HCT116 (cell line): ENCODE measurements around the gene MYL3. TPM values are rescaled to one million over a fixed set of nuclear protein-coding genes. Genes with fewer than 3 reads are reported as not detected.

Experiments
- ATAC-seq: fragments of 200-7000 bp; cut with Tn5 transposase; 2 replicates; pipeline ENCODE4 v1.9.1; 2020; ENCODE audit warnings: mild to moderate bottlenecking, moderate library complexity
- BruUV-seq: library from RNA; stranded (reverse); fragments of 400-500 nt; replicated peaks from 2 replicates; lab custom pipeline; 2021; lab: Mats Ljungman, UMichigan
- CTCF ChIA-PET: fragments of 300-600 bp; sonication (Branson Sonifier 250); formaldehyde crosslinking; loops from one replicate; lab custom pipeline; 2021; ENCODE audit warnings: antibody characterized with exemption; lab: Charles Lee
- POLR2A ChIA-PET: fragments of 300-600, 350-600 bp; sonication (Branson Sonifier 250); formaldehyde crosslinking; loops from one replicate; lab custom pipeline; 2021; ENCODE audit warnings: antibody characterized with exemption; lab: Charles Lee
- RAD21 ChIA-PET, 2 experiments: fragments of 300-600 bp; sonication (Branson Sonifier 250); formaldehyde crosslinking; loops; one replicate each; lab custom pipeline; 2023; ENCODE audit warnings: low total read pairs in 2 of 2; ENCODE audit not compliant: uncharacterized antibody in 2 of 2, unreplicated experiment in 2 of 2, low non-redundant PET in 1 of 2; lab: Charles Lee
- DNase-seq: peaks from one replicate; pipeline ENCODE4 v3.0.0-alpha.2; 2010; ENCODE audit warnings: low read depth, low spot score
- H2AFZ ChIP-seq: fragments of 200-600 bp; shearing (Covaris generic), sonication (generic); 2 replicates; pipeline ENCODE4 v1.6.1; 2017; ENCODE audit warnings: low read depth, mixed run types, mixed read lengths, antibody characterized with exemption, low read length; ENCODE audit not compliant: poor library complexity, severe bottlenecking
- H3K27ac ChIP-seq: 2 replicates; pipeline ENCODE4 v1.5.1; 2012; ENCODE audit warnings: low read depth, low read length
- H3K27me3 ChIP-seq: fragments of 200-600 bp; sonication (generic); 2 replicates; pipeline ENCODE4 v1.6.1; 2016; ENCODE audit warnings: mixed run types, low read length, mixed read lengths; ENCODE audit not compliant: insufficient read depth
- H3K36me3 ChIP-seq, 2 experiments: fragments of 200-500 bp in 1 of 2; fragments of 200-600 bp in 1 of 2; sonication (Bioruptor generic) in 1 of 2; sonication (generic) in 1 of 2; 2 replicates each; pipeline versions ENCODE4 v1.5.1 to v1.6.1; 2014 to 2016; ENCODE audit warnings: low read length in 2 of 2, inconsistent platforms in 1 of 2, mixed read lengths in 1 of 2, mixed run types in 1 of 2; ENCODE audit not compliant: insufficient read depth in 2 of 2, control insufficient read depth in 1 of 2
- H3K4me1 ChIP-seq, 2 experiments: fragments of 200-600 bp in 1 of 2; sonication (generic) in 1 of 2; 2 replicates each; pipeline versions ENCODE4 v1.5.1 to v1.6.1; 2012 to 2017; ENCODE audit warnings: low read length in 2 of 2, inconsistent platforms in 1 of 2, mild to moderate bottlenecking in 1 of 2, mixed read lengths in 1 of 2, mixed run types in 1 of 2, moderate library complexity in 1 of 2; ENCODE audit not compliant: insufficient read depth in 2 of 2, control insufficient read depth in 1 of 2
- H3K4me2 ChIP-seq: fragments of 200-600 bp; sonication (generic); 2 replicates; pipeline ENCODE4 v1.6.1; 2017; ENCODE audit warnings: mixed run types, low read length, mixed read lengths
- H3K4me3 ChIP-seq, 2 experiments: fragments of 200-600 bp in 1 of 2; sonication (generic) in 1 of 2; replicated peaks in 1 of 2; 2 replicates each; pipeline ENCODE4 v1.5.1; 2011 to 2016; ENCODE audit warnings: low read length in 2 of 2, control low read depth in 1 of 2, low read depth in 1 of 2, mild to moderate bottlenecking in 1 of 2, mixed read lengths in 1 of 2, mixed run types in 1 of 2
- H3K79me2 ChIP-seq: fragments of 200-600 bp; sonication (generic); 2 replicates; pipeline ENCODE4 v1.6.1; 2017; ENCODE audit warnings: mild to moderate bottlenecking, mixed run types, low read length, moderate library complexity, mixed read lengths; ENCODE audit not compliant: insufficient read depth
- H3K9ac ChIP-seq: fragments of 200-600 bp; sonication (generic); 2 replicates; pipeline ENCODE4 v1.6.1; 2016; ENCODE audit warnings: low read length, mixed read lengths
- H3K9me2 ChIP-seq: fragments of 200-600 bp; sonication (generic), shearing (Covaris generic); 2 replicates; pipeline ENCODE4 v1.6.1; 2017; ENCODE audit warnings: mixed run types, mild to moderate bottlenecking, moderate library complexity; ENCODE audit not compliant: insufficient read depth
- H3K9me3 ChIP-seq, 2 experiments: fragments of 200-500 bp in 1 of 2; fragments of 200-600 bp in 1 of 2; sonication (Bioruptor generic) in 1 of 2; sonication (generic) in 1 of 2; 2 replicates each; pipeline ENCODE4 v1.6.1; 2014 to 2017; ENCODE audit warnings: low read length in 2 of 2, mixed read lengths in 2 of 2, inconsistent platforms in 1 of 2, low read depth in 1 of 2, mild to moderate bottlenecking in 1 of 2, mixed run types in 1 of 2, moderate library complexity in 1 of 2; ENCODE audit not compliant: control insufficient read depth in 1 of 2, insufficient read depth in 1 of 2
- H4K20me1 ChIP-seq: fragments of 200-600 bp; sonication (generic), shearing (Covaris generic); 2 replicates; pipeline ENCODE4 v1.6.1; 2017; ENCODE audit warnings: mixed run types, mild to moderate bottlenecking, moderate library complexity; ENCODE audit not compliant: insufficient read depth
- CBX3 ChIP-seq: IDR thresholded peaks from 2 replicates; pipeline ENCODE4 v1.6.1; 2012; ENCODE audit warnings: low read depth
- CEBPB ChIP-seq: IDR thresholded peaks from 2 replicates; pipeline ENCODE4 v1.6.1; 2012; ENCODE audit warnings: low read depth
- CTCF ChIP-seq, 3 experiments: fragments of 200-600 bp in 1 of 3; sonication (generic) in 1 of 3; IDR thresholded peaks in 2 of 3; conservative IDR thresholded peaks in 1 of 3; 2 replicates each; pipeline ENCODE4 v1.5.1; 2012 to 2017; ENCODE audit warnings: low read depth in 2 of 3, low read length in 2 of 3, antibody characterized with exemption in 1 of 3, borderline replicate concordance in 1 of 3, control low read depth in 1 of 3, mild to moderate bottlenecking in 1 of 3, mixed read lengths in 1 of 3, mixed run types in 1 of 3, moderate library complexity in 1 of 3; ENCODE audit not compliant: insufficient read depth in 1 of 3
- EGR1 ChIP-seq: IDR thresholded peaks from 2 replicates; pipeline ENCODE4 v1.6.1; 2012; ENCODE audit warnings: low read depth
- ELF1 ChIP-seq: IDR thresholded peaks from 2 replicates; pipeline ENCODE4 v1.6.1; 2012; ENCODE audit warnings: low read depth, borderline replicate concordance
- EZH2phosphoT487 ChIP-seq: fragments of 200-600 bp; IDR thresholded peaks from 2 replicates; pipeline ENCODE4 v1.6.1; 2018; ENCODE audit warnings: antibody characterized with exemption, borderline replicate concordance
- FOSL1 ChIP-seq: IDR thresholded peaks from 2 replicates; pipeline ENCODE4 v1.6.1; 2012; ENCODE audit warnings: low read depth
- POLR2A ChIP-seq: IDR thresholded peaks from 2 replicates; pipeline ENCODE4 v1.7.0; 2011; ENCODE audit warnings: borderline replicate concordance; ENCODE audit not compliant: insufficient read depth, insufficient read length; ENCODE audit errors: extremely low read depth
- POLR2AphosphoS5 ChIP-seq: IDR thresholded peaks from 2 replicates; pipeline ENCODE4 v1.6.1; 2011; ENCODE audit warnings: mild to moderate bottlenecking, low read depth, low read length, moderate library complexity
- SIN3A ChIP-seq: IDR thresholded peaks from 2 replicates; pipeline ENCODE4 v1.6.1; 2012; ENCODE audit warnings: low read depth
- SP1 ChIP-seq: IDR thresholded peaks from 2 replicates; pipeline ENCODE4 v1.6.1; 2012; ENCODE audit warnings: low read depth
- SRF ChIP-seq: IDR thresholded peaks from 2 replicates; pipeline ENCODE4 v1.6.1; 2012; ENCODE audit warnings: low read depth
- ZNF274 ChIP-seq: fragments of 200-500 bp; sonication (Bioruptor generic); IDR thresholded peaks from 2 replicates; pipeline ENCODE4 v1.6.1; 2014; ENCODE audit warnings: mild to moderate bottlenecking, low read depth, low read length, inconsistent platforms
- intact Hi-C: fragments of 100-400 bp; cut with micrococcal nuclease; formaldehyde crosslinking; loops from 2 replicates; pipeline ENCODE4 v1.10.0; 2022
- total RNA-seq: library from RNA; stranded (reverse); gene quantifications from one replicate; pipeline ENCODE4 v1.2.1, GENCODE V29; 2021; ENCODE audit not compliant: unreplicated experiment
- TF ChIP-seq, protein P1 (sequence below): IDR thresholded peaks from 2 replicates; pipeline ENCODE4 v1.6.1; 2012
- TF ChIP-seq, protein P2 (sequence below): IDR thresholded peaks from 2 replicates; pipeline ENCODE4 v1.6.1; 2012; ENCODE audit warnings: low read depth

MYL3 gene
- total RNA-seq, 1 experiment from 2014 or later, result not detected

DNA sequence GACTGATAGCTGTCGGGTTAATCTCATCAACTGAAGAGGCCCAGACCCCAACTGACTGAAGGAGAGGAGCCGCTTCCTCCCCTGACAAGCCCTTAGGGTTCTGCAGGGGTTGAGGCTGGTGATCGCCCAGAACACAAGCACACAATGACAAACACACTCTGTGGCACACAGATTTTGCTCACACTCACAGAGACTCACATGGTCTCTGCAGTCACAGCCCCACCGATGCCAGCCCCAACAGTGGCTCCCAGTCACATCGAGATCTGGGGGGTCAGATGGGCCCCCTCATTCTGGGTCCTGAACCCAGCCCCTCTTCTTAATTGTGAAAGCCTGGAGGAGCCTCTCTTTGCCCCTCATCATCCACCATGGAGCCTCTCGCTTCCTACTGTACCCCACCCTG is 31.0 kb upstream of the MYL3 start:
- CTCF ChIA-PET, result interaction anchor here (1.0 to 2.0 kb wide), 4 partner anchors 15 to 530 kb away, joined by 3 to 7 read pairs (median 5); no protein-coding TSS in a partner anchor
- no peak overlapping the region for H3K4me2 ChIP-seq
- H2AFZ ChIP-seq, result no peak overlapping the region
- H4K20me1 ChIP-seq, result no peaks in the 10 kb centered on the region
- no peaks in the 10 kb centered on the region for H3K27me3 ChIP-seq
- no peaks in the 10 kb centered on the region for H3K79me2 ChIP-seq
- no peak for DNase-seq
- BruUV-seq, result no TSS peak
- no peak overlapping the region for H3K9ac ChIP-seq
- no peaks in the 10 kb centered on the region for H3K9me3 ChIP-seq
- no peaks in the 10 kb centered on the region for H3K36me3 ChIP-seq
- no peaks in the 10 kb centered on the region for H3K9me2 ChIP-seq
- ATAC-seq, result no peak
- no peak overlapping the region for H3K27ac ChIP-seq
- POLR2A ChIA-PET, result interaction anchor here (0.5 to 0.6 kb wide), 2 partner anchors 83 to 201 kb away, joined by 3 to 4 read pairs; partner anchors contain the start of gene ALS2CL
- no peak for TF ChIP-seq EGR1
- no peak for TF ChIP-seq CBX3
- TF ChIP-seq ZNF274, result no peak
- TF ChIP-seq SRF, result no peak
- TF ChIP-seq POLR2AphosphoS5, result no peak
- TF ChIP-seq FOSL1, result no peak
- no peak for TF ChIP-seq ELF1
- TF ChIP-seq SIN3A, result no peak
- TF ChIP-seq SP1, result no peak
- TF ChIP-seq, protein P1, sequence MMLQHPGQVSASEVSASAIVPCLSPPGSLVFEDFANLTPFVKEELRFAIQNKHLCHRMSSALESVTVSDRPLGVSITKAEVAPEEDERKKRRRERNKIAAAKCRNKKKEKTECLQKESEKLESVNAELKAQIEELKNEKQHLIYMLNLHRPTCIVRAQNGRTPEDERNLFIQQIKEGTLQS, result no peak
- no peak for TF ChIP-seq CEBPB
- no peak for TF ChIP-seq EZH2phosphoT487
- no peak for TF ChIP-seq CTCF (IDR thresholded peaks at IDR 0.05 in 2 of 3, conservative IDR thresholded peaks at IDR 0.05 in 1 of 3; ENCODE audit: borderline replicate concordance in 1 of 3, insufficient read depth in 1 of 3, low read depth in 2 of 3, low read length in 2 of 3)
- TF ChIP-seq POLR2A, result no peak
- TF ChIP-seq, protein P2, sequence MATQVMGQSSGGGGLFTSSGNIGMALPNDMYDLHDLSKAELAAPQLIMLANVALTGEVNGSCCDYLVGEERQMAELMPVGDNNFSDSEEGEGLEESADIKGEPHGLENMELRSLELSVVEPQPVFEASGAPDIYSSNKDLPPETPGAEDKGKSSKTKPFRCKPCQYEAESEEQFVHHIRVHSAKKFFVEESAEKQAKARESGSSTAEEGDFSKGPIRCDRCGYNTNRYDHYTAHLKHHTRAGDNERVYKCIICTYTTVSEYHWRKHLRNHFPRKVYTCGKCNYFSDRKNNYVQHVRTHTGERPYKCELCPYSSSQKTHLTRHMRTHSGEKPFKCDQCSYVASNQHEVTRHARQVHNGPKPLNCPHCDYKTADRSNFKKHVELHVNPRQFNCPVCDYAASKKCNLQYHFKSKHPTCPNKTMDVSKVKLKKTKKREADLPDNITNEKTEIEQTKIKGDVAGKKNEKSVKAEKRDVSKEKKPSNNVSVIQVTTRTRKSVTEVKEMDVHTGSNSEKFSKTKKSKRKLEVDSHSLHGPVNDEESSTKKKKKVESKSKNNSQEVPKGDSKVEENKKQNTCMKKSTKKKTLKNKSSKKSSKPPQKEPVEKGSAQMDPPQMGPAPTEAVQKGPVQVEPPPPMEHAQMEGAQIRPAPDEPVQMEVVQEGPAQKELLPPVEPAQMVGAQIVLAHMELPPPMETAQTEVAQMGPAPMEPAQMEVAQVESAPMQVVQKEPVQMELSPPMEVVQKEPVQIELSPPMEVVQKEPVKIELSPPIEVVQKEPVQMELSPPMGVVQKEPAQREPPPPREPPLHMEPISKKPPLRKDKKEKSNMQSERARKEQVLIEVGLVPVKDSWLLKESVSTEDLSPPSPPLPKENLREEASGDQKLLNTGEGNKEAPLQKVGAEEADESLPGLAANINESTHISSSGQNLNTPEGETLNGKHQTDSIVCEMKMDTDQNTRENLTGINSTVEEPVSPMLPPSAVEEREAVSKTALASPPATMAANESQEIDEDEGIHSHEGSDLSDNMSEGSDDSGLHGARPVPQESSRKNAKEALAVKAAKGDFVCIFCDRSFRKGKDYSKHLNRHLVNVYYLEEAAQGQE, result no peak
- intact Hi-C loops, result no loop called here
- H3K4me3 ChIP-seq, result no peak overlapping the region
- RAD21 ChIA-PET, result interaction anchor here in 1 of 2 experiments (1.0 kb wide), 1 partner anchor 430 kb away, joined by 3 read pairs; no protein-coding TSS in a partner anchor
- peaks cover 0 to 13% of the 10 kb centered on the region in 2 experiments; a peak in 2 of 4 replicates for H3K4me1 ChIP-seq
